Activated T-helper 17 cell treated with anti-CD3 and anti-CD28 coated beads, Interleukin-2, amount 50 U/mL, for 72 hours (primary cell): Measurements from ENCODE around the gene CACNA1H. TPM values are rescaled to one million over a fixed set of nuclear protein-coding genes. Genes with fewer than 3 reads are reported as not detected.

ENCODE experiments used
- ATAC-seq: fragments of 150-1000 bp; cut with Tn5 transposase; replicated peaks from 2 replicates; pipeline ENCODE4 v1.10.0; 2021; ENCODE audit warnings: mild to moderate bottlenecking, moderate library complexity
- H3K27ac Mint-ChIP-seq: one replicate; pipeline ENCODE4 v1.8.0; 2022; ENCODE audit warnings: mixed read lengths
- H3K27me3 Mint-ChIP-seq: one replicate; pipeline ENCODE4 v1.8.0; 2022; ENCODE audit warnings: mixed read lengths
- H3K36me3 Mint-ChIP-seq: one replicate; pipeline ENCODE4 v1.8.0; 2022; ENCODE audit warnings: low read depth, mild to moderate bottlenecking, mixed read lengths
- H3K4me1 Mint-ChIP-seq: one replicate; pipeline ENCODE4 v1.8.0; 2022; ENCODE audit warnings: mixed read lengths
- H3K4me3 Mint-ChIP-seq: one replicate; pipeline ENCODE4 v1.8.0; 2022; ENCODE audit warnings: mild to moderate bottlenecking, mixed read lengths
- H3K9me3 Mint-ChIP-seq: one replicate; pipeline ENCODE4 v1.8.0; 2022; ENCODE audit warnings: mixed read lengths
- total RNA-seq, 2 donors: library from RNA; stranded (reverse); gene quantifications; one replicate each; pipeline ENCODE4 v1.2.3, GENCODE V29; 2022

Gene CACNA1H
- total RNA-seq, 2 donors from 2014 or later, result 1.4 to 1.9 TPM

- Mint-ChIP-seq H3K4me1 (no peaks in the 10 kb centered on the region), H3K27me3 (no peaks in the 10 kb centered on the region), H3K4me3 (no peak overlapping the region), H3K36me3 (no peaks in the 10 kb centered on the region), H3K9me3 (no peaks in the 10 kb centered on the region), H3K27ac (no peak overlapping the region)
- no peak for ATAC-seq
These were observed 63.9 kb downstream of the CACNA1H start for GRCh38 chr16:1216681-1217400.

GRCh38 chr16:1217526-1217925, 64.6 kb downstream of the CACNA1H start:
- H3K27me3 Mint-ChIP-seq, result no peaks in the 10 kb centered on the region
- no peak overlapping the region for H3K4me3 Mint-ChIP-seq
- H3K4me1 Mint-ChIP-seq, result no peaks in the 10 kb centered on the region
- H3K36me3 Mint-ChIP-seq, result no peaks in the 10 kb centered on the region
- H3K9me3 Mint-ChIP-seq, result no peaks in the 10 kb centered on the region
- ATAC-seq, result no peak
- no peak overlapping the region for H3K27ac Mint-ChIP-seq

GRCh38 chr16:1218061-1218929, 65.4 kb downstream of the CACNA1H start:
- Mint-ChIP-seq H3K27me3 (no peaks in the 10 kb centered on the region), H3K36me3 (no peaks in the 10 kb centered on the region), H3K27ac (no peak overlapping the region), H3K4me1 (no peaks in the 10 kb centered on the region), H3K4me3 (no peak overlapping the region), H3K9me3 (no peaks in the 10 kb centered on the region)
- ATAC-seq, result no peak

GRCh38 chr16:1218930-1219611, 66.2 kb downstream of the CACNA1H start:
- H3K4me1 Mint-ChIP-seq, result peaks cover 4% of the 10 kb centered on the region
- no peak for ATAC-seq
- no peak overlapping the region for H3K4me3 Mint-ChIP-seq
- no peaks in the 10 kb centered on the region for H3K9me3 Mint-ChIP-seq
- no peaks in the 10 kb centered on the region for H3K27me3 Mint-ChIP-seq
- H3K36me3 Mint-ChIP-seq, result no peaks in the 10 kb centered on the region
- no peak overlapping the region for H3K27ac Mint-ChIP-seq

- no peaks in the 10 kb centered on the region for H3K36me3 Mint-ChIP-seq
- no peaks in the 10 kb centered on the region for H3K9me3 Mint-ChIP-seq
- no peak overlapping the region for H3K27ac Mint-ChIP-seq
- no peak overlapping the region for H3K4me3 Mint-ChIP-seq
- no peaks in the 10 kb centered on the region for H3K27me3 Mint-ChIP-seq
- H3K4me1 Mint-ChIP-seq, result peaks cover 5% of the 10 kb centered on the region
- no peak for ATAC-seq
These were observed 67.3 kb downstream of the CACNA1H start for GRCh38 chr16:1220098-1220728.

GRCh38 chr16:1220841-1221627, 68.1 kb downstream of the CACNA1H start:
- Mint-ChIP-seq H3K27me3 (no peaks in the 10 kb centered on the region), H3K4me1 (peaks cover 5% of the 10 kb centered on the region), H3K36me3 (no peaks in the 10 kb centered on the region), H3K27ac (no peak overlapping the region), H3K9me3 (no peaks in the 10 kb centered on the region), H3K4me3 (no peak overlapping the region)
- ATAC-seq, result no peak

GRCh38 chr16:1221628-1222552, 69.0 kb downstream of the CACNA1H start:
- Mint-ChIP-seq H3K4me3 (no peak overlapping the region), H3K4me1 (peaks cover 5% of the 10 kb centered on the region), H3K27ac (no peak overlapping the region), H3K27me3 (no peaks in the 10 kb centered on the region), H3K36me3 (no peaks in the 10 kb centered on the region), H3K9me3 (no peaks in the 10 kb centered on the region)
- no peak for ATAC-seq

DNA sequence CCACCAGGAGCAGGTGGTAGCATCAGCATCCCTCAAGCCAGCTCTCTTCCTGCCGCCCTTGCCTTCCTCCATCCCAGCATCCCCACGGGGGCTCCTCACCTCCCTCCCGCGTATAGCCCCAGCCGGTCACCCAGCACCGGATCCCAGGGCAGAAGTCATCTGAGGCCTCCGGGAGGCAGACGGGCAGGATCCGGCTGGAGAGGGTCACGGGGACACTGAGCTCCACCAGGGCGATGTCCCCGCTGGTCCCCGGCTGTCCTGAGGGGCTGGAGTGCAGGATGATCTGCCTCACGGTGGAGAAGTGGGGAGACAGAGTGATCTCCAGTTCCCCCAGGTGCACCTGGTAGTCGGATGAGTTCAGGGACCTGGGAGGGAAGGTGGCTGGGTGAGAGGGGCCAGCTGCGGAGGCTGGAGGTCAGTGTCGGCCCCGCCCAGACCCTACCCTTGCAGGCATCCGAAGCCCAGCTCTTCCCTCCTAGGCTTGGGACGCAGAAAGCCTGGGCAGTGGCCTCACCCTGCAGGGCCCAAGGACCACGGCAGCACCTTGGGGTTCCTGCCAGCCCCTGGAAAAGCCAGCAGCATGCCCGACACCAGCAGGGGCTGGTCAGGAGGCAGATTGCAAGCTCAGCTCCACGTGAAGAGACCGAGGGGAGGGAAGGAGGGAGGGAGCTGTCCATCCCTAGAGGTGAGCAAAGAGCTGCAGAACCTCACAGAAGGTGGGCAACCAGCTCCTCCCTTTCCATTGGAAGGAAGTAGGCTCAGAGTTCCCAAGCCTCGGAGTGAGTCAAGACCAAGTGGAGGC, 69.8 kb downstream of the CACNA1H start:
- peaks cover 5% of the 10 kb centered on the region for H3K4me1 Mint-ChIP-seq
- H3K27ac Mint-ChIP-seq, result no peak overlapping the region
- no peaks in the 10 kb centered on the region for H3K27me3 Mint-ChIP-seq
- H3K36me3 Mint-ChIP-seq, result no peaks in the 10 kb centered on the region
- no peak overlapping the region for H3K4me3 Mint-ChIP-seq
- H3K9me3 Mint-ChIP-seq, result no peaks in the 10 kb centered on the region
- no peak for ATAC-seq

GRCh38 chr16:1223355-1224214, 70.7 kb downstream of the CACNA1H start:
- peaks cover 5% of the 10 kb centered on the region for H3K4me1 Mint-ChIP-seq
- no peak overlapping the region for H3K27ac Mint-ChIP-seq
- no peaks in the 10 kb centered on the region for H3K36me3 Mint-ChIP-seq
- no peak overlapping the region for H3K4me3 Mint-ChIP-seq
- ATAC-seq, result no peak
- no peaks in the 10 kb centered on the region for H3K9me3 Mint-ChIP-seq
- no peaks in the 10 kb centered on the region for H3K27me3 Mint-ChIP-seq

DNA sequence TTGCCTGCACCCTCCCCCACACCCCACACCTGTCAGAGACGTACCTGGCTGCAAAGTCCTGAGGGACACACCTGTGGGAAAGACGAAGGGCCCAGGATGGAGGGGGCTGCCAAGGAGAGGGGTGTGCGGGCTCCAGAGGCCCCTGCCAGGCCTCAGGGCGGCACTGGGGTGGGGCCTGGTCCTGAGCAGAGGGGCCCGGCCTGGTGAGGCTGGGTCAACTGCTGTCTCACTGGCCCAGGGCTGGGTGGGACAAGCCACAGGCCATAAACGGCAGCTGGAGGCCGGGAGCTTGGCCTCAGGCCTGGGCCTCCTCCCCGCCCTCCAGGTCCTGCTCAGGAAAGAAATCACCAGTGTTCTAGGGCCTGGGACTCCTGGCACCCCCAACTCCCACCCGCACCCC, 71.7 kb downstream of the CACNA1H start:
- no peak for ATAC-seq
- H3K9me3 Mint-ChIP-seq, result no peaks in the 10 kb centered on the region
- H3K4me3 Mint-ChIP-seq, result no peak overlapping the region
- peaks cover 5% of the 10 kb centered on the region for H3K4me1 Mint-ChIP-seq
- no peaks in the 10 kb centered on the region for H3K27me3 Mint-ChIP-seq
- H3K27ac Mint-ChIP-seq, result no peak overlapping the region
- no peaks in the 10 kb centered on the region for H3K36me3 Mint-ChIP-seq

- H3K27ac Mint-ChIP-seq, result no peak within 1 kb of the TSS
- H3K4me1 Mint-ChIP-seq, result peaks cover 5% of the 10 kb centered on the region
These were observed 72.1 kb downstream of the CACNA1H start, which contains the start of gene TPSG1 for GRCh38 chr16:1225051-1225451. TPSG1 (minus strand) TSS chr16:1225268; CDS start chr16:1225252, 16 bp downstream.

More at GRCh38 chr16:1225051-1225451, 72.1 kb downstream of the CACNA1H start, which contains the start of gene TPSG1:
- Mint-ChIP-seq H3K9me3 (no peaks in the 10 kb centered on the region), H3K36me3 (no peaks in the 10 kb centered on the region), H3K27me3 (no peaks in the 10 kb centered on the region), H3K4me3 (no peak within 1 kb of the TSS)
- no peak for ATAC-seq
